Osteocyte (in vitro differentiated cells): ENCODE data around the gene FRA10AC1. TPM values are rescaled to one million over a fixed set of nuclear protein-coding genes. Genes with fewer than 3 reads are reported as not detected.

Experiments used
- DNase-seq: peaks from one replicate; pipeline ENCODE4 v3.0.0; 2021; ENCODE audit warnings: mixed read lengths; ENCODE audit not compliant: unreplicated experiment; ENCODE audit errors: extremely low spot score
- H3K27ac Mint-ChIP-seq: one replicate; pipeline ENCODE4 v1.8.0; 2021; ENCODE audit warnings: mild to moderate bottlenecking, mixed read lengths; ENCODE audit not compliant: unreplicated experiment
- H3K27me3 Mint-ChIP-seq: one replicate; pipeline ENCODE4 v1.8.0; 2021; ENCODE audit warnings: mixed read lengths; ENCODE audit not compliant: unreplicated experiment
- H3K36me3 Mint-ChIP-seq: one replicate; pipeline ENCODE4 v1.8.0; 2021; ENCODE audit warnings: mixed read lengths; ENCODE audit not compliant: unreplicated experiment
- H3K4me1 Mint-ChIP-seq: one replicate; pipeline ENCODE4 v1.8.0; 2021; ENCODE audit warnings: mixed read lengths; ENCODE audit not compliant: unreplicated experiment
- H3K4me3 Mint-ChIP-seq: one replicate; pipeline ENCODE4 v1.8.0; 2021; ENCODE audit warnings: mild to moderate bottlenecking, moderate library complexity, mixed read lengths; ENCODE audit not compliant: unreplicated experiment
- H3K9me3 Mint-ChIP-seq: one replicate; pipeline ENCODE4 v1.8.0; 2021; ENCODE audit warnings: mixed read lengths; ENCODE audit not compliant: unreplicated experiment
- CTCF ChIP-seq: fragments of 200-600 bp; sonication (generic); IDR thresholded peaks from 2 replicates; pipeline ENCODE4 v1.5.0; 2021; ENCODE audit warnings: antibody characterized with exemption, mild to moderate bottlenecking, moderate library complexity
- long read RNA-seq: library from polyadenylated mRNA; unstranded; transcript quantifications from one replicate; pipeline ENCODE4 v2.0.0, GENCODE V29; 2021
- total RNA-seq: library from RNA; stranded (reverse); gene quantifications from 2 replicates; pipeline ENCODE4 v1.2.1, GENCODE V29; 2021

The FRA10AC1 gene
- 13.0 and 15.0 TPM in 2 replicates for total RNA-seq
- long read RNA-seq, partial matches to known transcripts: 3 of 10 reads
- long read RNA-seq, other reads (novel, unspliced or antisense): 6 of 10 reads

GRCh38 chr10:93702210-93703001 is at the start of gene FRA10AC1:
FRA10AC1 (minus strand) TSS chr10:93702592; CDS start chr10:93700106, 2,486 bp downstream.
- Mint-ChIP-seq H3K36me3 (peaks cover 6% of the 10 kb centered on the region), H3K27ac (no peak within 1 kb of the TSS)
- peak; percentile 73 for TF ChIP-seq CTCF

GRCh38 chr10:93751832-93752231 is 49.4 kb upstream of the FRA10AC1 start:
- DNase-seq: no peak
- H3K4me3 Mint-ChIP-seq: no peak overlapping the region
- peaks cover 64% of the 10 kb centered on the region for H3K4me1 Mint-ChIP-seq
- TF ChIP-seq CTCF: no peak
- H3K9me3 Mint-ChIP-seq: no peaks in the 10 kb centered on the region
- no peak overlapping the region for H3K27ac Mint-ChIP-seq
- peaks cover 1% of the 10 kb centered on the region for H3K36me3 Mint-ChIP-seq
- peaks cover 8% of the 10 kb centered on the region for H3K27me3 Mint-ChIP-seq

More at GRCh38 chr10:93702210-93703001, at the start of gene FRA10AC1:
- peak; percentile 98 for DNase-seq
- H3K27me3 Mint-ChIP-seq: no peaks in the 10 kb centered on the region
- no peak within 1 kb of the TSS for H3K4me3 Mint-ChIP-seq
- no peaks in the 10 kb centered on the region for H3K9me3 Mint-ChIP-seq
- H3K4me1 Mint-ChIP-seq: peaks cover 4% of the 10 kb centered on the region

GRCh38 chr10:93751124-93751523 is 48.7 kb upstream of the FRA10AC1 start:
- H3K27me3 Mint-ChIP-seq: peaks cover 3% of the 10 kb centered on the region
- no peak for DNase-seq
- H3K36me3 Mint-ChIP-seq: peaks cover 1% of the 10 kb centered on the region
- H3K4me3 Mint-ChIP-seq: no peak overlapping the region
- no peaks in the 10 kb centered on the region for H3K9me3 Mint-ChIP-seq
- TF ChIP-seq CTCF: no peak
- no peak overlapping the region for H3K27ac Mint-ChIP-seq
- H3K4me1 Mint-ChIP-seq: peaks cover 66% of the 10 kb centered on the region

- TF ChIP-seq CTCF: no peak
- Mint-ChIP-seq H3K27me3 (no peaks in the 10 kb centered on the region), H3K4me3 (no peak overlapping the region), H3K27ac (peak overlapping the region; percentile 58), H3K4me1 (peaks cover 69% of the 10 kb centered on the region), H3K9me3 (no peaks in the 10 kb centered on the region), H3K36me3 (no peaks in the 10 kb centered on the region)
- DNase-seq: no peak
These were observed 46.9 kb upstream of the FRA10AC1 start for GRCh38 chr10:93749218-93749799.

GRCh38 chr10:93746844-93747284 is 44.5 kb upstream of the FRA10AC1 start:
- DNase-seq: peak; percentile 94
- no peaks in the 10 kb centered on the region for H3K36me3 Mint-ChIP-seq

More at GRCh38 chr10:93746844-93747284, 44.5 kb upstream of the FRA10AC1 start:
- peak; percentile 57 for TF ChIP-seq CTCF
- H3K4me3 Mint-ChIP-seq: peak overlapping the region; percentile 29
- no peaks in the 10 kb centered on the region for H3K9me3 Mint-ChIP-seq
- H3K4me1 Mint-ChIP-seq: peaks cover 49% of the 10 kb centered on the region
- no peaks in the 10 kb centered on the region for H3K27me3 Mint-ChIP-seq
- H3K27ac Mint-ChIP-seq: peak overlapping the region; percentile 94
